Tibial nerve (tissue), 4 donors: ENCODE results near the gene HRAS. TPM values are rescaled to one million over a fixed set of nuclear protein-coding genes. Genes with fewer than 3 reads are reported as not detected.

ENCODE experiments used
- DNase-seq, 2 donors: peaks; one replicate each; pipeline ENCODE4 v3.0.0-alpha.2; 2019; ENCODE audit warnings: low spot score in 2 of 2
- H3K27ac ChIP-seq, 4 donors: fragments of 200-600 bp; sonication (generic) in 3 of 4; one replicate each; pipeline ENCODE4 v1.5.1; 2017 to 2019; ENCODE audit warnings: mild to moderate bottlenecking in 1 of 4
- H3K27me3 ChIP-seq, 2 donors: fragments of 200-600 bp; sonication (generic) in 1 of 2; one replicate each; pipeline versions ENCODE4 v1.5.1 to v1.6.0; 2017 to 2019
- H3K36me3 ChIP-seq, 3 donors: fragments of 200-600 bp; sonication (generic); one replicate each; pipeline ENCODE4 v1.5.1; 2018 to 2019
- H3K4me1 ChIP-seq, 4 donors: fragments of 200-600 bp; sonication (generic) in 3 of 4; one replicate each; pipeline ENCODE4 v1.5.1; 2017 to 2019
- H3K4me3 ChIP-seq, 4 donors: fragments of 200-600 bp; sonication (generic) in 3 of 4; one replicate each; pipeline ENCODE4 v1.5.1; 2017 to 2019; ENCODE audit warnings: mild to moderate bottlenecking in 1 of 4, moderate library complexity in 1 of 4
- H3K9me3 ChIP-seq, 4 donors: fragments of 200-600 bp; sonication (generic) in 3 of 4; one replicate each; pipeline ENCODE4 v1.5.1; 2017 to 2019
- CTCF ChIP-seq, 5 experiments: fragments of 200-600 bp in 3 of 5; fragments of 450-650 bp in 2 of 5; sonication (generic) in 3 of 5; IDR thresholded peaks; one replicate each; pipeline ENCODE4 v1.5.1; 2016 to 2019; ENCODE audit warnings: antibody characterized with exemption in 5 of 5, mild to moderate bottlenecking in 3 of 5, moderate library complexity in 2 of 5
- EP300 ChIP-seq, 2 donors: sonication (generic); formaldehyde crosslinking; IDR thresholded peaks; one replicate each; pipeline ENCODE4 v1.6.1; 2017; ENCODE audit warnings: antibody characterized with exemption in 2 of 2, mild to moderate bottlenecking in 1 of 2
- POLR2A ChIP-seq, 2 donors: fragments of 450-650 bp; IDR thresholded peaks; one replicate each; pipeline ENCODE4 v1.6.1; 2017; ENCODE audit warnings: antibody characterized with exemption in 2 of 2, mild to moderate bottlenecking in 2 of 2, moderate library complexity in 2 of 2
- WGBS, 2 donors: methylation state at CpG; one replicate each; pipeline ENCODE4 v1.1.5; 2018; 5-methylcytosine and 5-hydroxymethylcytosine counted together
- total RNA-seq, 4 donors: library from RNA; depleted of rRNA; stranded (reverse); fragments of >200 nt; gene quantifications; one replicate each; pipeline ENCODE4 v1.1.0, GENCODE V29; 2016

HRAS gene
- total RNA-seq, 4 donors from 2014 or later: 64.3 to 71.1 (median 68.1) TPM

- H3K4me1 ChIP-seq: no peaks in the 10 kb centered on the region
- H3K4me3 ChIP-seq: no peak overlapping the region
- TF ChIP-seq CTCF (IDR thresholded peaks at IDR 0.05) (no peak), EP300 (IDR thresholded peaks at IDR 0.05) (no peak), POLR2A (IDR thresholded peaks at IDR 0.05) (no peak)
- no peak overlapping the region for H3K27ac ChIP-seq
- no peak for DNase-seq
- H3K36me3 ChIP-seq: peaks cover 0 to 92% (median 9%) of the 10 kb centered on the region in 3 donors
- 85 to 89% methylated on average over 5 to 7 of the region's 7 CpGs for WGBS, 2 donors
- no peaks in the 10 kb centered on the region for H3K9me3 ChIP-seq
- no peaks in the 10 kb centered on the region for H3K27me3 ChIP-seq
These were observed 44.0 kb downstream of the HRAS start for GRCh38 chr11:491358-491757.

DNA sequence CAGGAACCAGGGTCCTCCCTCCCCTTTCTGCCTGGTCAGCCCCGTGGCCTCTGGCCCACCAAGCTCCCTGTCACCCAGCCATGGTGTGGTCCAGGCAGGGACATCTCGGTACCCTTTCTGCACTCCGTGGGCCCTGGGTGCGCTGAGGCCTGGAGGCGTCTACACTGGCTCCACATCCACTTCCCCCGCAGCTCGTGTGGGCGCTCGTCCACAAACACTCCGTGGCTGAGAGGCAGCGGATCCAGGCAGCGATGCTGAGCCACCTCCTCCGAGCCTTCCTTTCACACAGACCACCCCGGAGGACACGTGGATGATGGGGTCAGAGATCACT lies 44.5 kb downstream of the HRAS start:
- DNase-seq: no peak
- TF ChIP-seq POLR2A (IDR thresholded peaks at IDR 0.05) (no peak), EP300 (IDR thresholded peaks at IDR 0.05) (no peak), CTCF (IDR thresholded peaks at IDR 0.05) (no peak)
- Histone ChIP-seq H3K27me3 (no peaks in the 10 kb centered on the region), H3K36me3 (peaks cover 0 to 87% (median 9%) of the 10 kb centered on the region in 3 donors), H3K4me3 (no peak overlapping the region), H3K4me1 (no peaks in the 10 kb centered on the region), H3K27ac (no peak overlapping the region), H3K9me3 (no peaks in the 10 kb centered on the region)
- WGBS, 2 donors: 80 to 87% methylated on average over 10 to 15 of the region's 15 CpGs

- TF ChIP-seq CTCF (IDR thresholded peaks at IDR 0.05): no peak
- no peak for TF ChIP-seq POLR2A (IDR thresholded peaks at IDR 0.05)
- no peak for TF ChIP-seq EP300 (IDR thresholded peaks at IDR 0.05)
- Histone ChIP-seq H3K27me3 (no peaks in the 10 kb centered on the region), H3K36me3 (peaks cover 0 to 82% (median 9%) of the 10 kb centered on the region in 3 donors), H3K4me1 (no peaks in the 10 kb centered on the region), H3K27ac (no peak overlapping the region), H3K9me3 (no peaks in the 10 kb centered on the region), H3K4me3 (no peak overlapping the region)
- no peak for DNase-seq
- 90 to 93% methylated on average over 34 to 37 of the region's 38 CpGs for WGBS, 2 donors
These were observed 45.0 kb downstream of the HRAS start for GRCh38 chr11:490186-490929.

DNA sequence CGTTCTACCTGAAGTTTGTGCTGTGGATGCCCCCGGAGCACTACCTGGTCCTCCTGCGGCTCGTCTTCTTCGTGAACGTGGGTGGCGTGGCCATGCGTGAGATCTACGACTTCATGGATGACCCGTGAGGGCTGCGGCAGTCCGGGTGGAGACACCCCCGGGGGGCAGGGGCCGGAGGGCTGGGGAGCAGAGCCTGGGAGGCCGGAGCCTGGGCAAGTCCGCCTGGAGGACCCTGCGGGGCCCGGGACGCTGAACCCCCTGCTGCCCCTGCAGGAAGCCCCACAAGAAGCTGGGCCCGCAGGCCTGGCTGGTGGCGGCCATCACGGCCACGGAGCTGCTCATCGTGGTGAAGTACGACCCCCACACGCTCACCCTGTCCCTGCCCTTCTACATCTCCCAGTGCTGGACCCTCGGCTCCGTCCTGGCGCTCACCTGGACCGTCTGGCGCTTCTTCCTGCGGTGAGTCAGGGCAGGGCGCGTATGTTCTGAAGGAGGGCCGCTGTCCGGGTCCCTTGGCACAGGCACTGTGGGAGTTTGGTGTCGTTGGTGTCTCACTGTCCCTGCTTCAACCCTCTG lies 45.7 kb downstream of the HRAS start:
- DNase-seq: no peak
- 93 to 94% methylated on average over 35 to 36 of the region's 37 CpGs for WGBS, 2 donors
- no peaks in the 10 kb centered on the region for H3K9me3 ChIP-seq
- H3K4me3 ChIP-seq: no peak overlapping the region
- no peaks in the 10 kb centered on the region for H3K4me1 ChIP-seq
- TF ChIP-seq EP300 (IDR thresholded peaks at IDR 0.05) (no peak), POLR2A (IDR thresholded peaks at IDR 0.05) (no peak), CTCF (IDR thresholded peaks at IDR 0.05) (no peak)
- H3K27me3 ChIP-seq: no peaks in the 10 kb centered on the region
- H3K36me3 ChIP-seq: peaks cover 0 to 75% (median 9%) of the 10 kb centered on the region in 3 donors
- H3K27ac ChIP-seq: no peak overlapping the region

DNA sequence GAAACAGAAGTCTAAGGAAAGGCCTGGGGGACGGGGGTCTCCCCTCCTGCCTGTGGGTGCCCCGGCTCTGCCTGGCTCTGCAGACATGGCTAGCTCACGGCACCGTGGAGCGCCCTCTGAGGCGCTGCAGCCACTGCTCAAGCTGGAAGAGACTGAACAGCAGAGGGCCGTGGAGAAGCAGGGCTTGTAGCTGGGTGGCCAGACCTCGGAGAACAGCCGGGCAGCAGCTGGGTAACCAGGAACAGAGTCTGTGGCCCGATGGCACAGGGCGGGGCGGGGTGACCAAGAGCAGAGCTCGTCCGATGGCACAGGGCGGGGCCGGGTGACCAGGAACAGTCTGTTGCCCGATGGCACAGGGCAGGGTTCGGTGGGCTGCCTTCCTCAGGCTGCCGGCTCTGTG lies 46.4 kb downstream of the HRAS start:
- no peak for DNase-seq
- no peak overlapping the region for H3K27ac ChIP-seq
- WGBS, 2 donors: 87 to 88% methylated on average over 16 to 19 of the region's 19 CpGs
- H3K4me3 ChIP-seq: no peak overlapping the region
- TF ChIP-seq POLR2A (IDR thresholded peaks at IDR 0.05): no peak
- TF ChIP-seq EP300 (IDR thresholded peaks at IDR 0.05): no peak
- no peak for TF ChIP-seq CTCF (IDR thresholded peaks at IDR 0.05)
- no peaks in the 10 kb centered on the region for H3K27me3 ChIP-seq
- peaks cover 0 to 68% (median 6%) of the 10 kb centered on the region in 3 donors for H3K36me3 ChIP-seq
- no peaks in the 10 kb centered on the region for H3K9me3 ChIP-seq
- no peaks in the 10 kb centered on the region for H3K4me1 ChIP-seq
